Thoracic aorta endothelial cell (primary cell): ENCODE results near the gene SLIRP. TPM values are rescaled to one million over a fixed set of nuclear protein-coding genes. Genes with fewer than 3 reads are reported as not detected.

Source experiments
- total RNA-seq: library from RNA; depleted of rRNA; stranded (reverse); fragments of >200 nt; gene quantifications from 2 replicates; pipeline ENCODE4 v1.2.3, GENCODE V29; 2012

Gene SLIRP
- 228 and 233 TPM in 2 replicates for total RNA-seq

DNA sequence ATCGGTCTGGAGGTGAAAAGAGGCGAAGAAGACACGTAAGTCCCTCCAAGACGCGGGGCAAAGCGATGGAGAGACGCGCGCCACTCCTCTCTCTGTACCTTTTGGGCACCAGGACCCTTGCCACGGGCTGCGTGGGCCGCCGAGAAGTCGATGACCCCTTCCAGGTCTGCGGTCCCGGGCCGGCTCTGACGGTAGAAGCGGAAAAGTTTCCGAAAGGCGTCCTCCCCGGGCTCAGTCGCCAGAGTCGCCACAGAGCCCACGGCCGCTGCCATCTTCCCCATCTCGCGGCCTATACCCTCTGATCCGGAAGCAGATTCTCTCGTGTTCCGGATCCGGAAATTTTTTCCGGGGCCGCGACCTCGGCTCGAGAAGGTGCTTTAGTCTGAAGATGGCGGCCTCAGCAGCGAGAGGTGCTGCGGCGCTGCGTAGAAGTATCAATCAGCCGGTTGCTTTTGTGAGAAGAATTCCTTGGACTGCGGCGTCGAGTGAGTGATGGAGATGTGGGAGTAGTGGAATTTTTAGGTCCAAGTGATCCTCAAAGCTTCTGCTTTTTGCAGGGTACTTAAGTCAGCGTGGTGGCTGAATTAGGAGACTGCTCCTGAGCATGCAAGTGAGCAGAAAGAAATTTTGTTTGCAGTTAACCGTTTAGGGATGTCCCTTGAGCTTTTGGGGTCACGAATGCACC is at the start of gene SLIRP, which contains the start of gene ALKBH1:
Gene SLIRP, plus strand, starts transcription at position 380 of the 685 bp plus-strand sequence. Its CDS starts 9 bp downstream, at position 389.
Gene ALKBH1, minus strand, starts transcription at position 300 of the 685 bp plus-strand sequence. Its CDS starts 19 bp downstream, at position 281.

DNA sequence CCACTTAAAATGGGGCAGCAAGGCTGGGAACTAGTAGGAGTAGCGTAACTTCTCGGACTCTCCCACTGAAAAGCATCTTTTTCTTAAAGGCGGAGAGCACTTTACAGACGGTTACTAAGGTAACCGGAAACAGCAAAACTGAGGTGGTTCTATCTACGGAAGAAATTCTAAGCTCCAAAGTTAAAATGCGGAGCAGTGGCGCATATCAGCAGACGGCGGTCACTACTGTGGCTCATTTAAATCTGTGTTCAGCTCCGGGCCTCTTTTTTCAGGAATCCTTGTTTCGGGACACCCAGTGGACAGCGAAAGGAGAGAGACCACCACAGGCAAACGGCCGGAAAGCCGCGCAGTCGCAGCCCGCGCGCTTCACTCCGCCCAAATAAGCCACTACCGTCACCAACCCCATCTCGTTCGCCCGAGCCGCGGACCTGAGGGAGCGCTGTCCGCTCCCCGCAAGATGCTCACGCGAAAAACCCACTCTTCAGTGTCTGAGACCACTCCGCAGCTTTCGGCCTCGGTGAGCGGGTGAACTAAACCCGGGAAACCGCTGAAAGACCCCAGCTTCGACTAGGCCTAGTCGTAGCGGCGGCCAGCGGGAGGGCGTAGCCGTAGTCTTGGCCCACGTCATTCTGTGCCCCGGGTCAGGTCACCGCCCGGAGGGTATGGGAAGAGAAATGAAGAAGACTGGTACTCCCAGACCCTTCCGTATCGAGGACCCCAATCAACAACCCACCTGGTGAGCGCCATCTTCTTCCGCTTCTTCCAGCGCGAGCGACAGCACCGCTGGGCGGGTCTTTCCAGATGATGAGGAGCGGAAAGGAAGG is 52.7 kb downstream of the SLIRP start, which contains the start of gene SNW1:
Gene SNW1, minus strand, starts transcription at position 776 of the 824 bp plus-strand sequence. Its CDS starts 29 bp downstream, at position 747.

Other genes with a start within 250 kb of the SLIRP start
- gene ISM2, start 209.3 kb upstream of the SLIRP start, total RNA-seq, result not detected in 2 replicates
- 76.1 and 93.0 TPM in 2 replicates for gene SPTLC2, start 91.5 kb upstream of the SLIRP start, total RNA-seq
- 12.0 and 13.5 TPM in 2 replicates for gene ALKBH1, start 80 bp upstream of the SLIRP start, total RNA-seq
- 81.6 and 91.1 TPM in 2 replicates for gene SNW1, start 53.1 kb downstream of the SLIRP start, total RNA-seq
- gene ADCK1, start 92.0 kb downstream of the SLIRP start, total RNA-seq, result 2.8 and 3.9 TPM in 2 replicates